Sigmoid colon (tissue), 4 donors: ENCODE results near the gene UBXN4.

Experiments used
- CTCF ChIP-seq, 4 experiments: fragments of 450-650 bp in 3 of 4; fragments of 200-600 bp in 1 of 4; IDR thresholded peaks; one replicate each; pipeline ENCODE4 v1.5.1; 2016 to 2019; ENCODE audit warnings: antibody characterized with exemption in 4 of 4, mild to moderate bottlenecking in 3 of 4, moderate library complexity in 2 of 4
- POLR2A ChIP-seq, 2 donors: fragments of 450-650 bp; IDR thresholded peaks; one replicate each; pipeline ENCODE4 v1.6.1; 2016; ENCODE audit warnings: antibody characterized with exemption in 2 of 2, mild to moderate bottlenecking in 2 of 2, moderate library complexity in 2 of 2
- POLR2AphosphoS5 ChIP-seq, 4 donors: sonication (generic); formaldehyde crosslinking; IDR thresholded peaks; one replicate each; pipeline ENCODE4 v1.6.1; 2017; ENCODE audit warnings: antibody characterized with exemption in 4 of 4

GRCh38 chr2:135740206-135740605, 1.4 kb upstream of the UBXN4 start:
- TF ChIP-seq POLR2A (IDR thresholded peaks at IDR 0.05) (no peak), CTCF (IDR thresholded peaks at IDR 0.05) (no peak), POLR2AphosphoS5 (IDR thresholded peaks at IDR 0.05) (no peak)
